ENCODE measurements around the gene SLC39A11. TPM values are rescaled to one million over a fixed set of nuclear protein-coding genes. Genes with fewer than 3 reads are reported as not detected.

SLC39A11 gene
- total RNA-seq, 2 donors from 2014 or later: 18.1 to 20.1 TPM

DNA sequence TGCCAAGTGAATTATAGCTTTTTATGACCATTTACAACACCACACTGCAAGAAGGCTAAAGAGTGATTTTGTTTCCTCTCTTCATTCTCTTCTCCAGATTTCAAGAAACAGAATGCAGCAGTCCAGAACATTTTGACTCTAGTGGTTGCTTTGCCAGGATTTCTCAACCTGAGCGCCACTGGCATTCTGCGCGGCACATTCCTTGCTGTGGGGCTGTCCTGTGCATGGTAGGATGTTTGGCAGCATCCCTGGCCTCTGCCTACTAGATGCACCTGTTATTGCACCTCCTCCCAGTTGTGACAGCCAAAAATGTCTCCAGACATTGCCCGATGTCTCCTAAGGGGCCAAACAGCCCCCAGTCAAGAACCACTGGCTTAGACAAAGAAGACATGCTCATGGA, 25.7 kb upstream of the SLC39A11 start:
- Mint-ChIP-seq H3K36me3 (ENCODE audit: low read depth) (no peaks in the 10 kb centered on the region), H3K4me1 (peaks cover 9% of the 10 kb centered on the region), H3K4me3 (no peak overlapping the region), H3K27ac (no peak overlapping the region), H3K9me3 (no peaks in the 10 kb centered on the region), H3K27me3 (ENCODE audit: insufficient read depth) (peaks cover 79% of the 10 kb centered on the region)
- Histone ChIP-seq H3K36me3 (ENCODE audit: control insufficient read depth, insufficient read depth, low read length) (no peaks in the 10 kb centered on the region), H3K27me3 (ENCODE audit: control insufficient read depth, insufficient read depth, low read length, poor library complexity, severe bottlenecking) (peaks cover 58% of the 10 kb centered on the region), H3K27ac (ENCODE audit: low read depth, low read length) (peak overlapping the region; percentile 89), H3K9ac (ENCODE audit: extremely low read depth, low read length, poor library complexity, severe bottlenecking) (no peak overlapping the region), H3K4me3 (ENCODE audit: low read length) (no peak overlapping the region), H3K4me1 (ENCODE audit: control insufficient read depth, insufficient read depth, low read length) (no peaks in the 10 kb centered on the region), H3K9me3 (ENCODE audit: control insufficient read depth, low read length) (no peaks in the 10 kb centered on the region)
- TF ChIP-seq, protein P1, sequence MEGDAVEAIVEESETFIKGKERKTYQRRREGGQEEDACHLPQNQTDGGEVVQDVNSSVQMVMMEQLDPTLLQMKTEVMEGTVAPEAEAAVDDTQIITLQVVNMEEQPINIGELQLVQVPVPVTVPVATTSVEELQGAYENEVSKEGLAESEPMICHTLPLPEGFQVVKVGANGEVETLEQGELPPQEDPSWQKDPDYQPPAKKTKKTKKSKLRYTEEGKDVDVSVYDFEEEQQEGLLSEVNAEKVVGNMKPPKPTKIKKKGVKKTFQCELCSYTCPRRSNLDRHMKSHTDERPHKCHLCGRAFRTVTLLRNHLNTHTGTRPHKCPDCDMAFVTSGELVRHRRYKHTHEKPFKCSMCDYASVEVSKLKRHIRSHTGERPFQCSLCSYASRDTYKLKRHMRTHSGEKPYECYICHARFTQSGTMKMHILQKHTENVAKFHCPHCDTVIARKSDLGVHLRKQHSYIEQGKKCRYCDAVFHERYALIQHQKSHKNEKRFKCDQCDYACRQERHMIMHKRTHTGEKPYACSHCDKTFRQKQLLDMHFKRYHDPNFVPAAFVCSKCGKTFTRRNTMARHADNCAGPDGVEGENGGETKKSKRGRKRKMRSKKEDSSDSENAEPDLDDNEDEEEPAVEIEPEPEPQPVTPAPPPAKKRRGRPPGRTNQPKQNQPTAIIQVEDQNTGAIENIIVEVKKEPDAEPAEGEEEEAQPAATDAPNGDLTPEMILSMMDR (conservative IDR thresholded peaks at IDR 0.05): no peak
- 97% methylated on average over 4 of the region's 4 CpGs for WGBS, 2 experiments (ENCODE audit: insufficient coverage in 1 of 2, insufficient read length in 1 of 2)
- DNase-seq: no peak

DNA sequence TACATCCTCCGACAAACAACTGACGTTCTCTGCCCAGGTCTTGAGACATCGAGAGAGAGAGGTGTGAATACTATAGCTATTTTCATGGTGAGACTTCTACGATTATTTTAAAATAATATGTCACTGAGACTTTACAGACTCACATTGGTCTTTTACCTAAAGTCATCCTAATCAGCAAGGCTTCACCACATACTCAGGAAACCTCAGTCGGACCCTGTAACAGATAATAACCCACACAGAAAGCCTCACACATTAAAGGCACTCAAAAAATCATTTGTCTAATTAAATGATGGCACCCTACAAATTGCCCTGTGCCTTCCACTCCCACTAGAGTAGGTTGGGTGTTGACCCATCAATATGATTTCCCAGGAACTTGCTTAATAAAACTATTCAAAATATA, 19.8 kb upstream of the SLC39A11 start:
- no peak overlapping the region for H3K4me3 ChIP-seq (ENCODE audit: low read length)
- 93 to 97% methylated on average over 4 to 5 of the region's 5 CpGs for WGBS, 2 experiments (ENCODE audit: insufficient coverage in 1 of 2, insufficient read length in 1 of 2)
- DNase-seq: no peak

DNA sequence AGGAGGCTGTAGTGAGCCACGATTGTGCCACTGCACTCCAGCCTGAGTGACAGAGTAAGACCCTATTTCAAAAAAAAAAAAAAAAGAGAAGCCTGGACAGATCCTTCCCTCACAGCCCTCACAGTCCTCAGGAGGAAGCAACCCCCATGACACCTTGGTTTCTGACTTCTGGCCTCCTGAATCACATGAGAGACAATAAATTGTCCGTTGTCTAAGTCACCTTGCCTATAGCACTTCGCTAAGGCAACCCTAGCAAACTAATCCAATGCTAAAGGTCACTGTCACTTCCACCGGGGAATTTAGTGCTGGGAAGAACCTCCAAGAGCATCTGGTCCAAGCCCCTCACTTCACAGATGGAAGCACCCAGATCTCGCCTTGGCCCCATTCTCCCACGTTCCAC, 18.9 kb upstream of the SLC39A11 start:
- no peak overlapping the region for H3K27ac ChIP-seq (ENCODE audit: low read depth, low read length)
- H3K27ac Mint-ChIP-seq: no peak overlapping the region

More for the DNA sequence above, 19.8 kb upstream of the SLC39A11 start:
- H3K36me3 ChIP-seq (ENCODE audit: control insufficient read depth, insufficient read depth, low read length): no peaks in the 10 kb centered on the region
- H3K4me1 ChIP-seq (ENCODE audit: control insufficient read depth, insufficient read depth, low read length): no peaks in the 10 kb centered on the region
- no peak overlapping the region for H3K27ac Mint-ChIP-seq
- no peak overlapping the region for H3K4me3 Mint-ChIP-seq
- no peaks in the 10 kb centered on the region for H3K9me3 ChIP-seq (ENCODE audit: control insufficient read depth, low read length)
- H3K4me1 Mint-ChIP-seq: no peaks in the 10 kb centered on the region
- H3K27ac ChIP-seq (ENCODE audit: low read depth, low read length): no peak overlapping the region
- no peaks in the 10 kb centered on the region for H3K36me3 Mint-ChIP-seq (ENCODE audit: low read depth)
- peaks cover 43% of the 10 kb centered on the region for H3K27me3 ChIP-seq (ENCODE audit: control insufficient read depth, insufficient read depth, low read length, poor library complexity, severe bottlenecking)
- H3K27me3 Mint-ChIP-seq (ENCODE audit: insufficient read depth): peaks cover 74% of the 10 kb centered on the region
- no peak overlapping the region for H3K9ac ChIP-seq (ENCODE audit: extremely low read depth, low read length, poor library complexity, severe bottlenecking)
- TF ChIP-seq, protein P1 (conservative IDR thresholded peaks at IDR 0.05): no peak
- no peaks in the 10 kb centered on the region for H3K9me3 Mint-ChIP-seq

More for the DNA sequence above, 18.9 kb upstream of the SLC39A11 start:
- H3K9ac ChIP-seq (ENCODE audit: extremely low read depth, low read length, poor library complexity, severe bottlenecking): no peak overlapping the region
- no peak overlapping the region for H3K4me3 Mint-ChIP-seq
- H3K9me3 ChIP-seq (ENCODE audit: control insufficient read depth, low read length): no peaks in the 10 kb centered on the region
- TF ChIP-seq, protein P1 (conservative IDR thresholded peaks at IDR 0.05): no peak
- no peaks in the 10 kb centered on the region for H3K36me3 ChIP-seq (ENCODE audit: control insufficient read depth, insufficient read depth, low read length)
- H3K4me3 ChIP-seq (ENCODE audit: low read length): no peak overlapping the region
- H3K9me3 Mint-ChIP-seq: no peaks in the 10 kb centered on the region
- no peaks in the 10 kb centered on the region for H3K4me1 ChIP-seq (ENCODE audit: control insufficient read depth, insufficient read depth, low read length)
- no peaks in the 10 kb centered on the region for H3K36me3 Mint-ChIP-seq (ENCODE audit: low read depth)
- H3K4me1 Mint-ChIP-seq: no peaks in the 10 kb centered on the region
- 94 to 100% methylated on average over 5 to 6 of the region's 6 CpGs for WGBS, 2 experiments (ENCODE audit: insufficient coverage in 1 of 2, insufficient read length in 1 of 2)
- H3K27me3 Mint-ChIP-seq (ENCODE audit: insufficient read depth): peaks cover 68% of the 10 kb centered on the region
- DNase-seq: no peak
- peaks cover 42% of the 10 kb centered on the region for H3K27me3 ChIP-seq (ENCODE audit: control insufficient read depth, insufficient read depth, low read length, poor library complexity, severe bottlenecking)
